Naive thymus-derived CD8-positive, alpha-beta T cell (primary cell): ENCODE data around the gene LRIG2. TPM values are rescaled to one million over a fixed set of nuclear protein-coding genes. Genes with fewer than 3 reads are reported as not detected.
A peak's percentile ranks its signal among the peaks of the same experiment; 100 is the strongest.
"Not testable (repeated sequence)": the region's sequence is repeated elsewhere in the genome, so short reads cannot be mapped to it uniquely, and the experiment has no call there.

Experiments used
- ATAC-seq, 2 donors: fragments of 150-1000 bp; cut with Tn5 transposase in 1 of 2; sonication (Bioruptor Pico), chemical (Tn5 transposase) in 1 of 2; 1 replicate in 1 of 2; 2 replicates in 1 of 2; pipeline ENCODE4 v1.10.0; 2021; ENCODE audit warnings: mild to moderate bottlenecking in 2 of 2, moderate library complexity in 2 of 2
- POLR2A ChIA-PET: fragments of 350-600 bp; sonication (Branson Sonifier 250); formaldehyde crosslinking; loops from one replicate; lab custom pipeline; 2021; ENCODE audit warnings: antibody characterized with exemption; lab: Charles Lee
- DNase-seq, 10 donors: peaks; one replicate each; pipeline versions ENCODE4 v3.0.0 to v3.0.0-alpha.2; 2020 to 2022
- H3K27ac Mint-ChIP-seq, 10 donors: one replicate each; pipeline ENCODE4 v1.8.0; 2020 to 2022; ENCODE audit warnings: mild to moderate bottlenecking in 10 of 10, mixed read lengths in 10 of 10, moderate library complexity in 4 of 10, inconsistent platforms in 1 of 10
- H3K27me3 Mint-ChIP-seq, 5 donors: one replicate each; pipeline ENCODE4 v1.8.0; 2021 to 2022; ENCODE audit warnings: mixed read lengths in 5 of 5
- H3K36me3 Mint-ChIP-seq, 3 donors: one replicate each; pipeline ENCODE4 v1.8.0; 2020 to 2022; ENCODE audit warnings: mixed read lengths in 3 of 3, mild to moderate bottlenecking in 2 of 3, inconsistent platforms in 1 of 3
- H3K4me1 Mint-ChIP-seq, 4 donors: one replicate each; pipeline ENCODE4 v1.8.0; 2021 to 2022; ENCODE audit warnings: mixed read lengths in 4 of 4
- H3K4me3 Mint-ChIP-seq, 10 donors: one replicate each; pipeline ENCODE4 v1.8.0; 2020 to 2022; ENCODE audit warnings: mild to moderate bottlenecking in 10 of 10, mixed read lengths in 10 of 10, moderate library complexity in 6 of 10, inconsistent platforms in 1 of 10
- H3K9me3 Mint-ChIP-seq, 9 donors: one replicate each; pipeline ENCODE4 v1.8.0; 2020 to 2022; ENCODE audit warnings: mixed read lengths in 9 of 9, mild to moderate bottlenecking in 3 of 9, inconsistent platforms in 1 of 9, moderate library complexity in 1 of 9
- polyA plus RNA-seq, 3 donors: library from polyadenylated mRNA; unstranded; fragments of 300-500 nt; fragmentation: Illumina TruSeq; gene quantifications; one replicate each; pipeline ENCODE4 v1.2.3, GENCODE V29; 2021
- total RNA-seq, 8 experiments: library from RNA in 2 of 8; stranded (reverse) in 2 of 8; gene quantifications; one replicate each; pipeline ENCODE4 v1.2.3 and lab custom pipeline; 2021 to 2026

The LRIG2 gene
- total and polyA plus RNA-seq, 5 experiments from 2014 or later = 2.4 to 23.7 (median 8.1) TPM

GRCh38 chr1:113138778-113139177 lies 65.8 kb downstream of the LRIG2 start:
- Mint-ChIP-seq H3K4me1 (peaks cover 0 to 5% (median 3%) of the 10 kb centered on the region in 4 donors), H3K36me3 (peaks cover 0 to 4% (median 4%) of the 10 kb centered on the region in 3 donors), H3K27me3 (peaks cover 0 to 1% (median 0%) of the 10 kb centered on the region in 5 donors), H3K9me3 (no peaks in the 10 kb centered on the region), H3K27ac (no peak overlapping the region), H3K4me3 (no peak overlapping the region)
- POLR2A ChIA-PET = no interaction called here
- DNase-seq (no peak), ATAC-seq (no peak)

- Mint-ChIP-seq H3K27ac (no peak overlapping the region), H3K4me3 (no peak overlapping the region), H3K27me3 (peaks cover 0 to 1% (median 0%) of the 10 kb centered on the region in 5 donors), H3K36me3 (no peaks in the 10 kb centered on the region), H3K4me1 (peaks cover 0 to 5% (median 3%) of the 10 kb centered on the region in 4 donors), H3K9me3 (no peaks in the 10 kb centered on the region)
- DNase-seq = no peak
- no peak for ATAC-seq
- POLR2A ChIA-PET = no interaction called here
Measured at GRCh38 chr1:113140176-113140575, 67.2 kb downstream of the LRIG2 start.

GRCh38 chr1:113140588-113141446 lies 67.8 kb downstream of the LRIG2 start:
- H3K4me3 Mint-ChIP-seq = no peak overlapping the region
- POLR2A ChIA-PET = no interaction called here
- no peaks in the 10 kb centered on the region for H3K36me3 Mint-ChIP-seq
- H3K27me3 Mint-ChIP-seq = peaks cover 0 to 1% (median 0%) of the 10 kb centered on the region in 5 donors
- ATAC-seq (peak; percentile 63 to 76), DNase-seq (peak; percentile 1 to 69 (median 34))
- peak overlapping the region in 5 of 10 donors; percentile 13 to 60 (median 37) for H3K27ac Mint-ChIP-seq
- peaks cover 0 to 5% (median 3%) of the 10 kb centered on the region in 4 donors for H3K4me1 Mint-ChIP-seq
- no peaks in the 10 kb centered on the region for H3K9me3 Mint-ChIP-seq

- peaks cover 0 to 1% (median 0%) of the 10 kb centered on the region in 5 donors for H3K27me3 Mint-ChIP-seq
- H3K27ac Mint-ChIP-seq = no peak overlapping the region
- ATAC-seq (no peak), DNase-seq (no peak)
- H3K4me1 Mint-ChIP-seq = peaks cover 4 to 10% (median 8%) of the 10 kb centered on the region in 4 donors
- H3K36me3 Mint-ChIP-seq = no peaks in the 10 kb centered on the region
- POLR2A ChIA-PET = no interaction called here
- H3K4me3 Mint-ChIP-seq = no peak overlapping the region
- no peaks in the 10 kb centered on the region for H3K9me3 Mint-ChIP-seq
Measured at GRCh38 chr1:113141650-113142473, 68.9 kb downstream of the LRIG2 start.

- POLR2A ChIA-PET = no interaction called here
- DNase-seq = no peak
- Mint-ChIP-seq H3K9me3 (no peaks in the 10 kb centered on the region), H3K36me3 (no peaks in the 10 kb centered on the region), H3K4me3 (no peak overlapping the region), H3K27ac (peak overlapping the region in 2 of 10 donors; percentile 32 to 56), H3K27me3 (peaks cover 0 to 1% (median 0%) of the 10 kb centered on the region in 5 donors), H3K4me1 (peaks cover 10 to 19% (median 16%) of the 10 kb centered on the region in 4 donors)
- ATAC-seq = no peak
Measured at GRCh38 chr1:113142791-113143190, 69.8 kb downstream of the LRIG2 start.

GRCh38 chr1:113146242-113147072 lies 73.5 kb downstream of the LRIG2 start:
- peaks cover 8 to 19% (median 17%) of the 10 kb centered on the region in 4 donors for H3K4me1 Mint-ChIP-seq
- ATAC-seq = peak; percentile 70 to 77
- POLR2A ChIA-PET = interaction anchor here (0.6 kb wide), 1 partner anchor 1137 kb away, joined by 3 read pairs; no protein-coding TSS in a partner anchor
- H3K4me3 Mint-ChIP-seq = no peak overlapping the region
- H3K9me3 Mint-ChIP-seq = no peaks in the 10 kb centered on the region
- H3K36me3 Mint-ChIP-seq = peaks cover 0 to 3% (median 0%) of the 10 kb centered on the region in 3 donors
- H3K27ac Mint-ChIP-seq = peak overlapping the region in 4 of 10 donors; percentile 44 to 53 (median 49)
- DNase-seq = peak in 3 of 10 donors; percentile 4 to 20 (median 13)
- H3K27me3 Mint-ChIP-seq = peaks cover 0 to 3% (median 0%) of the 10 kb centered on the region in 5 donors

- peak overlapping the region in 4 of 10 donors; percentile 4 to 53 (median 48) for H3K27ac Mint-ChIP-seq
- H3K27me3 Mint-ChIP-seq = peaks cover 0 to 2% (median 0%) of the 10 kb centered on the region in 5 donors
- DNase-seq (no peak), ATAC-seq (no peak)
- H3K9me3 Mint-ChIP-seq = no peaks in the 10 kb centered on the region
- H3K4me3 Mint-ChIP-seq = no peak overlapping the region
- H3K36me3 Mint-ChIP-seq = peaks cover 0 to 3% (median 0%) of the 10 kb centered on the region in 3 donors
- POLR2A ChIA-PET = interaction anchor here (0.6 kb wide), 1 partner anchor 1136 kb away, joined by 3 read pairs; no protein-coding TSS in a partner anchor
- peaks cover 8 to 19% (median 17%) of the 10 kb centered on the region in 4 donors for H3K4me1 Mint-ChIP-seq
Measured at GRCh38 chr1:113147073-113147625, 74.2 kb downstream of the LRIG2 start.

GRCh38 chr1:113147826-113148225 lies 74.8 kb downstream of the LRIG2 start:
- Mint-ChIP-seq H3K4me1 (peaks cover 8 to 19% (median 17%) of the 10 kb centered on the region in 4 donors), H3K9me3 (no peaks in the 10 kb centered on the region), H3K27me3 (peaks cover 0 to 2% (median 0%) of the 10 kb centered on the region in 5 donors), H3K4me3 (no peak overlapping the region), H3K36me3 (peaks cover 0 to 3% (median 0%) of the 10 kb centered on the region in 3 donors), H3K27ac (no peak overlapping the region)
- POLR2A ChIA-PET = no interaction called here
- ATAC-seq (no peak), DNase-seq (no peak)

GRCh38 chr1:113150494-113150893 lies 77.5 kb downstream of the LRIG2 start:
- DNase-seq, POLR2A ChIA-PET, H3K4me3 Mint-ChIP-seq, H3K36me3 Mint-ChIP-seq, ATAC-seq, H3K9me3 Mint-ChIP-seq, H3K27ac Mint-ChIP-seq, H3K27me3 Mint-ChIP-seq: not testable (repeated sequence)
- peaks cover 8 to 19% (median 17%) of the 10 kb centered on the region in 4 donors for H3K4me1 Mint-ChIP-seq

GRCh38 chr1:113153116-113153803 lies 80.3 kb downstream of the LRIG2 start:
- H3K27me3 Mint-ChIP-seq = peaks cover 0 to 4% (median 2%) of the 10 kb centered on the region in 5 donors
- peaks cover 4 to 25% (median 16%) of the 10 kb centered on the region in 9 donors for H3K9me3 Mint-ChIP-seq
- H3K36me3 Mint-ChIP-seq = peaks cover 0 to 20% (median 8%) of the 10 kb centered on the region in 3 donors
- H3K27ac Mint-ChIP-seq = peak overlapping the region in 1 of 10 donors; percentile 53
- H3K4me1 Mint-ChIP-seq = no peaks in the 10 kb centered on the region
- ATAC-seq (no peak), DNase-seq (no peak)
- POLR2A ChIA-PET = no interaction called here
- no peak overlapping the region for H3K4me3 Mint-ChIP-seq

- DNase-seq = no peak
- no peak for ATAC-seq
- Mint-ChIP-seq H3K9me3 (peaks cover 5 to 37% (median 23%) of the 10 kb centered on the region in 9 donors), H3K4me3 (no peak overlapping the region), H3K36me3 (peaks cover 0 to 25% (median 5%) of the 10 kb centered on the region in 3 donors), H3K4me1 (no peaks in the 10 kb centered on the region), H3K27me3 (peaks cover 0 to 9% (median 3%) of the 10 kb centered on the region in 5 donors), H3K27ac (no peak overlapping the region)
- POLR2A ChIA-PET = no interaction called here
Measured at GRCh38 chr1:113156368-113156767, 83.4 kb downstream of the LRIG2 start.
